Kasumi-1 (cell line): Measurements from ENCODE around the gene CNOT6L.

Experiments
- DNase-seq, 2 experiments: peaks; one replicate each; lab custom pipeline; 2025; lab: John Stamatoyannopoulos, UW

Gene CNOT6L

GRCh38 chr4:77820649-77821561 is 1.7 kb upstream of the CNOT6L start:
- peak; percentile 28 to 40 for DNase-seq

GRCh38 chr4:77819843-77820648 is 878 bp upstream of the CNOT6L start:
- peak; percentile 84 to 85 for DNase-seq

- DNase-seq, result no peak
Observed at GRCh38 chr4:77819404-77819842, 255 bp upstream of the CNOT6L start.

- DNase-seq, result peak; percentile 94 to 96
Observed at GRCh38 chr4:77818073-77818601, 1.0 kb downstream of the CNOT6L start.

GRCh38 chr4:77817304-77818072 is 1.7 kb downstream of the CNOT6L start:
- DNase-seq, result peak in 1 of 2 experiments; percentile 40

- DNase-seq, result no peak
Observed at GRCh38 chr4:77816546-77816945, 2.6 kb downstream of the CNOT6L start.

- DNase-seq, result no peak
Observed at GRCh38 chr4:77815636-77816035, 3.5 kb downstream of the CNOT6L start.

- DNase-seq, result no peak
Observed at GRCh38 chr4:77805840-77806239, 13.3 kb downstream of the CNOT6L start.

- DNase-seq, result no peak
Observed at GRCh38 chr4:77804471-77804870, 14.7 kb downstream of the CNOT6L start.

GRCh38 chr4:77802402-77802801 is 16.8 kb downstream of the CNOT6L start:
- no peak for DNase-seq

GRCh38 chr4:77801260-77801608 is 17.9 kb downstream of the CNOT6L start:
- peak in 1 of 2 experiments; percentile 21 for DNase-seq

GRCh38 chr4:77800483-77801259 is 18.5 kb downstream of the CNOT6L start:
- no peak for DNase-seq

- no peak for DNase-seq
Observed at GRCh38 chr4:77800077-77800476, 19.1 kb downstream of the CNOT6L start.

GRCh38 chr4:77798385-77798784 is 20.8 kb downstream of the CNOT6L start:
- no peak for DNase-seq

GRCh38 chr4:77797239-77797638 is 21.9 kb downstream of the CNOT6L start:
- DNase-seq, result no peak

GRCh38 chr4:77795326-77795725 is 23.8 kb downstream of the CNOT6L start:
- peak in 1 of 2 experiments; percentile 6 for DNase-seq

- no peak for DNase-seq
Observed at GRCh38 chr4:77790146-77790545, 29.0 kb downstream of the CNOT6L start.

- DNase-seq, result no peak
Observed at GRCh38 chr4:77788990-77789389, 30.2 kb downstream of the CNOT6L start.

GRCh38 chr4:77787969-77788368 is 31.2 kb downstream of the CNOT6L start:
- DNase-seq, result no peak

- no peak for DNase-seq
Observed at GRCh38 chr4:77785669-77786068, 33.5 kb downstream of the CNOT6L start.

GRCh38 chr4:77783895-77784294 is 35.3 kb downstream of the CNOT6L start:
- DNase-seq, result no peak
